NCI-H128 (cell line): ENCODE data around the gene BRD7.

Experiments
- DNase-seq: peaks from one replicate; lab custom pipeline; 2025; ENCODE audit not compliant: unreplicated experiment; lab: John Stamatoyannopoulos, UW

Gene BRD7

GRCh38 chr16:50390371-50390771 lies 21.6 kb upstream of the BRD7 start:
- DNase-seq: no peak

- no peak for DNase-seq
Observed at GRCh38 chr16:50389900-50390299, 21.1 kb upstream of the BRD7 start.

- no peak for DNase-seq
Observed at GRCh38 chr16:50388496-50388895, 19.7 kb upstream of the BRD7 start.

- no peak for DNase-seq
Observed at GRCh38 chr16:50386774-50387173, 18.0 kb upstream of the BRD7 start.

GRCh38 chr16:50386139-50386538 lies 17.4 kb upstream of the BRD7 start:
- DNase-seq: no peak

- DNase-seq: no peak
Observed at GRCh38 chr16:50384500-50385135, 15.8 kb upstream of the BRD7 start.

GRCh38 chr16:50381679-50382440 lies 13.1 kb upstream of the BRD7 start:
- no peak for DNase-seq

GRCh38 chr16:50378417-50378816 lies 9.6 kb upstream of the BRD7 start:
- DNase-seq: no peak

- DNase-seq: no peak
Observed at GRCh38 chr16:50377001-50377400, 8.2 kb upstream of the BRD7 start.

- no peak for DNase-seq
Observed at GRCh38 chr16:50373780-50374179, 5.0 kb upstream of the BRD7 start.

GRCh38 chr16:50373345-50373701 lies 4.5 kb upstream of the BRD7 start:
- DNase-seq: no peak

- no peak for DNase-seq
Observed at GRCh38 chr16:50372611-50373344, 4.0 kb upstream of the BRD7 start.

- DNase-seq: no peak
Observed at GRCh38 chr16:50371936-50372595, 3.3 kb upstream of the BRD7 start.

- no peak for DNase-seq
Observed at GRCh38 chr16:50371036-50371716, 2.4 kb upstream of the BRD7 start.

- no peak for DNase-seq
Observed at GRCh38 chr16:50369133-50369804, 481 bp upstream of the BRD7 start.

GRCh38 chr16:50367777-50368409 lies 895 bp downstream of the BRD7 start:
- no peak for DNase-seq

- no peak for DNase-seq
Observed at GRCh38 chr16:50365791-50366575, 2.8 kb downstream of the BRD7 start.

GRCh38 chr16:50363656-50364055 lies 5.1 kb downstream of the BRD7 start:
- DNase-seq: no peak

GRCh38 chr16:50360779-50361178 lies 8.0 kb downstream of the BRD7 start:
- DNase-seq: no peak
